H1 (cell line): ENCODE results near the gene ATXN7L3B. TPM values are rescaled to one million over a fixed set of nuclear protein-coding genes. Genes with fewer than 3 reads are reported as not detected.

Experiments
- CTCF ChIA-PET: fragments of 300-600 bp; sonication (Branson Sonifier 250); formaldehyde crosslinking; loops from one replicate; lab custom pipeline; 2021; ENCODE audit not compliant: partially characterized antibody; lab: Charles Lee
- POLR2A ChIA-PET: fragments of 300-600 bp; sonication (Branson Sonifier 250); formaldehyde crosslinking; loops from one replicate; lab custom pipeline; 2021; ENCODE audit warnings: inconsistent platforms; ENCODE audit not compliant: partially characterized antibody; lab: Charles Lee
- DNase-seq, 2 experiments: peaks; one replicate each; pipeline versions ENCODE4 v3.0.0 to v3.0.0-alpha.2; 2010 to 2022; ENCODE audit warnings: low spot score in 2 of 2, low read depth in 1 of 2, mixed read lengths in 1 of 2
- FAIRE-seq: peaks from 2 replicates; lab custom pipeline; 2011; peaks lifted over from hg19 to GRCh38; lab: Jason Lieb, UNC
- H2AFZ ChIP-seq: 2 replicates; pipeline ENCODE4 v1.8.1; 2012; ENCODE audit warnings: low read length, inconsistent platforms
- H2AK5ac ChIP-seq: 2 replicates; pipeline ENCODE4 v1.6.1; 2013; ENCODE audit warnings: low read depth, low read length
- H2BK120ac ChIP-seq: replicated peaks from 2 replicates; pipeline ENCODE3; 2013; ENCODE audit warnings: low read depth, low read length, inconsistent platforms
- H2BK12ac ChIP-seq: 2 replicates; pipeline ENCODE4 v1.6.1; 2013; ENCODE audit warnings: low read depth, low read length
- H2BK15ac ChIP-seq: 2 replicates; pipeline ENCODE4 v1.6.1; 2013; ENCODE audit warnings: low read length
- H2BK20ac ChIP-seq: 2 replicates; pipeline ENCODE4 v1.6.1; 2013; ENCODE audit warnings: low read length
- H2BK5ac ChIP-seq: 2 replicates; pipeline ENCODE4 v1.6.1; 2013; ENCODE audit warnings: low read depth, low read length
- H3K14ac ChIP-seq: 2 replicates; pipeline ENCODE4 v1.6.1; 2013; ENCODE audit warnings: inconsistent platforms; ENCODE audit not compliant: insufficient read length
- H3K18ac ChIP-seq: 2 replicates; pipeline ENCODE4 v1.6.1; 2013; ENCODE audit warnings: low read length; ENCODE audit errors: extremely low read depth
- H3K23ac ChIP-seq: 2 replicates; pipeline ENCODE4 v1.6.1; 2013; ENCODE audit warnings: inconsistent platforms; ENCODE audit not compliant: insufficient read length
- H3K23me2 ChIP-seq: 2 replicates; pipeline ENCODE4 v1.6.1; 2013; ENCODE audit warnings: low read depth, low read length
- H3K27ac ChIP-seq: 2 replicates; pipeline ENCODE4 v1.6.1; 2011; ENCODE audit warnings: low read depth, low read length, inconsistent platforms
- H3K27me3 ChIP-seq, 4 experiments: replicated peaks in 1 of 4; 1 replicate in 1 of 4; 2 replicates in 3 of 4; pipeline versions ENCODE4 v1.6.1 to v1.8.1; 2011 to 2013; ENCODE audit warnings: low read length in 3 of 4, mild to moderate bottlenecking in 3 of 4, inconsistent platforms in 2 of 4, mixed read lengths in 2 of 4, moderate library complexity in 1 of 4; ENCODE audit not compliant: control insufficient read depth in 3 of 4, insufficient read depth in 3 of 4; ENCODE audit errors: extremely low read depth in 1 of 4
- H3K36me3 ChIP-seq, 4 experiments: 2 replicates each; pipeline versions ENCODE4 v1.6.1 to v1.8.1; 2011 to 2013; ENCODE audit warnings: mild to moderate bottlenecking in 4 of 4, low read length in 3 of 4, moderate library complexity in 2 of 4, control low read depth in 1 of 4, inconsistent platforms in 1 of 4; ENCODE audit not compliant: insufficient read depth in 4 of 4, control insufficient read depth in 2 of 4
- H3K4ac ChIP-seq: replicated peaks from 2 replicates; pipeline ENCODE3; 2013; ENCODE audit warnings: low read length, low read depth, mixed read lengths, inconsistent platforms; ENCODE audit not compliant: insufficient read length
- H3K4me1 ChIP-seq, 4 experiments: replicated peaks in 1 of 4; 1 replicate in 1 of 4; 2 replicates in 3 of 4; pipeline versions ENCODE4 v1.6.1 to v1.8.1; 2011 to 2013; ENCODE audit warnings: low read length in 3 of 4, inconsistent platforms in 2 of 4, mixed read lengths in 1 of 4; ENCODE audit not compliant: insufficient read depth in 4 of 4, control insufficient read depth in 3 of 4
- H3K4me2 ChIP-seq, 2 experiments: 2 replicates each; pipeline versions ENCODE4 v1.6.1 to v1.8.1; 2011 to 2013; ENCODE audit warnings: low read depth in 2 of 2, low read length in 2 of 2, control low read depth in 1 of 2, inconsistent platforms in 1 of 2, mild to moderate bottlenecking in 1 of 2; ENCODE audit not compliant: insufficient read depth in 1 of 2
- H3K4me3 ChIP-seq, 4 experiments: fragments of 200-600, 300-600 bp in 1 of 4; sonication (generic), shearing (Covaris generic), sonication (Bioruptor Twin) in 1 of 4; 2 replicates each; pipeline versions ENCODE4 v1.5.1 to v1.8.1; 2011 to 2016; ENCODE audit warnings: low read length in 4 of 4, low read depth in 3 of 4, control low read depth in 2 of 4, inconsistent platforms in 2 of 4, mild to moderate bottlenecking in 2 of 4, mixed read lengths in 1 of 4, moderate library complexity in 1 of 4; ENCODE audit not compliant: insufficient read depth in 2 of 4; ENCODE audit errors: extremely low read depth in 1 of 4
- H3K56ac ChIP-seq: replicated peaks from 2 replicates; pipeline ENCODE3; 2013; ENCODE audit warnings: low read depth, mild to moderate bottlenecking, mixed read lengths, low read length, inconsistent platforms; ENCODE audit not compliant: insufficient read length
- H3K79me1 ChIP-seq: 2 replicates; pipeline ENCODE4 v1.6.1; 2013; ENCODE audit warnings: low read depth, low read length, control low read depth
- H3K79me2 ChIP-seq, 2 experiments: 2 replicates each; pipeline versions ENCODE4 v1.6.1 to v1.8.1; 2012 to 2013; ENCODE audit warnings: low read length in 2 of 2, mild to moderate bottlenecking in 2 of 2, inconsistent platforms in 1 of 2; ENCODE audit not compliant: insufficient read depth in 2 of 2, control insufficient read depth in 1 of 2
- H3K9ac ChIP-seq, 4 experiments: replicated peaks in 1 of 4; 1 replicate in 1 of 4; 2 replicates in 3 of 4; pipeline versions ENCODE4 v1.6.1 to v1.8.1; 2011 to 2013; ENCODE audit warnings: low read depth in 3 of 4, low read length in 3 of 4, control low read depth in 2 of 4, mild to moderate bottlenecking in 2 of 4, moderate library complexity in 2 of 4, inconsistent platforms in 1 of 4; ENCODE audit errors: extremely low read depth in 1 of 4
- H3K9me3 ChIP-seq, 2 experiments: 2 replicates each; pipeline versions ENCODE4 v1.6.1 to v1.8.1; 2012 to 2013; ENCODE audit warnings: mild to moderate bottlenecking in 2 of 2, moderate library complexity in 2 of 2, control low read depth in 1 of 2, inconsistent platforms in 1 of 2, low read depth in 1 of 2, low read length in 1 of 2, mixed read lengths in 1 of 2; ENCODE audit not compliant: insufficient read depth in 2 of 2
- H4K20me1 ChIP-seq, 2 experiments: replicated peaks in 1 of 2; 2 replicates each; pipeline versions ENCODE3 to v1.8.1; 2011 to 2013; ENCODE audit warnings: inconsistent platforms in 2 of 2, low read length in 2 of 2, mild to moderate bottlenecking in 1 of 2; ENCODE audit not compliant: insufficient read depth in 2 of 2, control insufficient read depth in 1 of 2
- H4K5ac ChIP-seq: 2 replicates; pipeline ENCODE4 v1.6.1; 2013; ENCODE audit warnings: low read length, low read depth, mixed read lengths, inconsistent platforms; ENCODE audit not compliant: insufficient read length
- H4K8ac ChIP-seq: 2 replicates; pipeline ENCODE4 v1.8.0; 2013; ENCODE audit warnings: mild to moderate bottlenecking, moderate library complexity, low read length, inconsistent platforms; ENCODE audit not compliant: insufficient read depth; ENCODE audit errors: extremely low read depth
- H4K91ac ChIP-seq: replicated peaks from 2 replicates; pipeline ENCODE3; 2013; ENCODE audit warnings: low read length, mixed read lengths, inconsistent platforms; ENCODE audit not compliant: insufficient read length
- ATF3 ChIP-seq: IDR thresholded peaks from 2 replicates; pipeline ENCODE4 v1.6.1; 2011; ENCODE audit warnings: low read depth, mild to moderate bottlenecking, low read length; ENCODE audit not compliant: insufficient read depth
- EP300 ChIP-seq, 2 experiments: IDR thresholded peaks; 1 replicate in 1 of 2; 2 replicates in 1 of 2; pipeline ENCODE4 v1.6.1; 2011 to 2012; ENCODE audit warnings: low read depth in 2 of 2, low read length in 2 of 2, mild to moderate bottlenecking in 2 of 2, borderline replicate concordance in 1 of 2, inconsistent platforms in 1 of 2, moderate library complexity in 1 of 2
- JUND ChIP-seq: IDR thresholded peaks from 2 replicates; pipeline ENCODE4 v1.6.1; 2011; ENCODE audit warnings: mild to moderate bottlenecking, improper control_type of control experiment, low read length
- MAFK ChIP-seq: IDR thresholded peaks from 2 replicates; pipeline ENCODE4 v1.6.1; 2012; ENCODE audit warnings: low read depth, mild to moderate bottlenecking, improper control_type of control experiment, low read length
- RBBP5 ChIP-seq: IDR thresholded peaks from 2 replicates; pipeline ENCODE4 v1.7.1; 2012; ENCODE audit warnings: low read depth, mild to moderate bottlenecking, inconsistent platforms, low read length, moderate library complexity, borderline replicate concordance
- SIX5 ChIP-seq: IDR thresholded peaks from 2 replicates; pipeline ENCODE4 v1.6.1; 2011; ENCODE audit warnings: mild to moderate bottlenecking, low read depth, low read length
- SP4 ChIP-seq: IDR thresholded peaks from 2 replicates; pipeline ENCODE4 v1.6.1; 2012; ENCODE audit warnings: low read length, inconsistent platforms
- TEAD4 ChIP-seq: IDR thresholded peaks from 2 replicates; pipeline ENCODE4 v1.6.1; 2012; ENCODE audit warnings: low read depth, low read length, inconsistent platforms, mixed read lengths
- WGBS, 2 experiments: shearing (Covaris generic) in 1 of 2; methylation state at CpG; one replicate each; pipeline versions ENCODE4 v1.1.6 to v1.1.7; 2013 to 2015; ENCODE audit warnings: low lambda C conversion rate in 2 of 2, mixed read lengths in 2 of 2, inconsistent platforms in 1 of 2, low coverage in 1 of 2, missing lambda C conversion rate in 1 of 2; ENCODE audit not compliant: insufficient replicate concordance in 2 of 2, insufficient coverage in 1 of 2, insufficient read length in 1 of 2; ENCODE audit errors: extremely low coverage in 1 of 2, missing lambda C conversion rate in 1 of 2; 5-methylcytosine and 5-hydroxymethylcytosine counted together
- polyA plus RNA-seq, 7 experiments: library from polyadenylated mRNA; depleted of rRNA in 3 of 7; stranded (reverse) in 5 of 7; unstranded in 2 of 7; fragments of >200 nt in 5 of 7; fragments of 200-250 nt in 2 of 7; gene quantifications; 1 replicate in 5 of 7; 2 replicates in 1 of 7; 4 replicates in 1 of 7; pipeline versions ENCODE4 v1.2.1 to v1.2.3, GENCODE V29; 2011 to 2013; ENCODE audit warnings: missing spikeins in 2 of 7, mixed read lengths in 2 of 7
- total RNA-seq: library from RNA; stranded (reverse); fragmentation: NEBNext Ultra II Directional; extraction: Animal tissue kit (Norgen Biotek cat#: 25700); gene quantifications from 2 replicates; pipeline ENCODE4 v1.2.1, GENCODE V29; 2021
- TF ChIP-seq, protein P1 (sequence below): IDR thresholded peaks from 2 replicates; pipeline ENCODE4 v1.6.1; 2011; ENCODE audit warnings: low read length, improper control_type of control experiment

The ATXN7L3B gene
- total and polyA plus RNA-seq, 2 of the 8 experiments (the other 6 are each of a cell fraction or from before 2014, with no cell fraction given): 23.7 to 39.9 TPM

GRCh38 chr12:74547249-74547648, 9.6 kb downstream of the ATXN7L3B start:
- no peak overlapping the region for H2BK20ac ChIP-seq
- H4K91ac ChIP-seq: no peak overlapping the region
- no peak overlapping the region for H4K5ac ChIP-seq
- H3K18ac ChIP-seq: no peak overlapping the region
- no peak overlapping the region for H3K4me2 ChIP-seq
- ChIA-PET CTCF (no interaction called here), POLR2A (interaction anchor here (1.7 kb wide), 1 partner anchor 9 kb away, joined by 10 read pairs; the partner anchor contains the start of gene ATXN7L3B)
- no peak overlapping the region for H4K8ac ChIP-seq
- H4K20me1 ChIP-seq: no peaks in the 10 kb centered on the region
- TF ChIP-seq ATF3: no peak
- TF ChIP-seq MAFK: no peak
- no peak for TF ChIP-seq EP300 (IDR thresholded peaks at IDR 0.05; ENCODE audit: borderline replicate concordance in 1 of 2, low read depth in 2 of 2, low read length in 2 of 2)
- no peak for TF ChIP-seq SIX5
- TF ChIP-seq RBBP5: no peak
- TF ChIP-seq, protein P1, sequence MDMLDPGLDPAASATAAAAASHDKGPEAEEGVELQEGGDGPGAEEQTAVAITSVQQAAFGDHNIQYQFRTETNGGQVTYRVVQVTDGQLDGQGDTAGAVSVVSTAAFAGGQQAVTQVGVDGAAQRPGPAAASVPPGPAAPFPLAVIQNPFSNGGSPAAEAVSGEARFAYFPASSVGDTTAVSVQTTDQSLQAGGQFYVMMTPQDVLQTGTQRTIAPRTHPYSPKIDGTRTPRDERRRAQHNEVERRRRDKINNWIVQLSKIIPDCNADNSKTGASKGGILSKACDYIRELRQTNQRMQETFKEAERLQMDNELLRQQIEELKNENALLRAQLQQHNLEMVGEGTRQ: no peak
- no peak for TF ChIP-seq JUND
- no peak for TF ChIP-seq TEAD4
- no peak for TF ChIP-seq SP4
- DNase-seq: no peak
- H3K56ac ChIP-seq: no peak overlapping the region
- no peaks in the 10 kb centered on the region for H3K9me3 ChIP-seq
- no peak overlapping the region for H2BK15ac ChIP-seq
- no peaks in the 10 kb centered on the region for H3K23me2 ChIP-seq
- no peak overlapping the region for H3K9ac ChIP-seq
- H2BK12ac ChIP-seq: no peak overlapping the region
- H3K36me3 ChIP-seq: no peaks in the 10 kb centered on the region; a peak in 1 of 8 replicates
- WGBS, 2 experiments: 83% methylated on average over 2 of the region's 2 CpGs; no CpG with 5 or more reads in 1 of the 2 experiments
- H2AK5ac ChIP-seq: 0 out of 2 replicates have a peak overlapping the region, but pooled peaks have one; percentile 13
- no peak overlapping the region for H3K4ac ChIP-seq
- no peak overlapping the region for H2BK5ac ChIP-seq
- FAIRE-seq: no peak
- H2AFZ ChIP-seq: no peak overlapping the region
- H3K27me3 ChIP-seq: no peaks in the 10 kb centered on the region
- peaks cover 0 to 17% of the 10 kb centered on the region in 2 experiments; a peak in 2 of 4 replicates for H3K79me2 ChIP-seq
- H3K27ac ChIP-seq: no peak overlapping the region
- H3K23ac ChIP-seq: no peak overlapping the region
- H3K4me3 ChIP-seq: no peak overlapping the region
- H3K79me1 ChIP-seq: no peaks in the 10 kb centered on the region
- H3K14ac ChIP-seq: no peak overlapping the region
- H2BK120ac ChIP-seq: no peak overlapping the region
- peaks cover 0 to 2% (median 0%) of the 10 kb centered on the region in 4 experiments; a peak in 1 of 7 replicates for H3K4me1 ChIP-seq
